Calu3 (cell line): ENCODE measurements around the gene VPS51. TPM values are rescaled to one million over a fixed set of nuclear protein-coding genes. Genes with fewer than 3 reads are reported as not detected.
A peak's percentile ranks its signal among the peaks of the same experiment; 100 is the strongest.

Source experiments
- BruUV-seq: library from RNA; stranded (reverse); fragments of 400-500 nt; replicated peaks from 2 replicates; lab custom pipeline; 2021; lab: Mats Ljungman, UMichigan
- CTCF ChIA-PET: fragments of 300-600 bp; sonication (Branson Sonifier 250); formaldehyde crosslinking; loops from one replicate; lab custom pipeline; 2022; ENCODE audit warnings: antibody characterized with exemption; lab: Charles Lee
- DNase-seq: peaks from one replicate; pipeline ENCODE4 v3.0.0; 2022
- H3K27ac Mint-ChIP-seq: one replicate; pipeline ENCODE4 v1.8.0; 2022; ENCODE audit warnings: mixed read lengths; ENCODE audit not compliant: unreplicated experiment
- H3K27me3 Mint-ChIP-seq: one replicate; pipeline ENCODE4 v1.8.0; 2022; ENCODE audit warnings: mixed read lengths; ENCODE audit not compliant: unreplicated experiment
- H3K36me3 Mint-ChIP-seq: one replicate; pipeline ENCODE4 v1.8.0; 2022; ENCODE audit warnings: mild to moderate bottlenecking, moderate library complexity, mixed read lengths; ENCODE audit not compliant: insufficient read depth, unreplicated experiment
- H3K4me1 Mint-ChIP-seq: one replicate; pipeline ENCODE4 v1.8.0; 2022; ENCODE audit warnings: mild to moderate bottlenecking, low read depth, mixed read lengths; ENCODE audit not compliant: unreplicated experiment
- H3K4me3 Mint-ChIP-seq: one replicate; pipeline ENCODE4 v1.8.0; 2022; ENCODE audit warnings: mild to moderate bottlenecking, low read depth, moderate library complexity, mixed read lengths; ENCODE audit not compliant: unreplicated experiment
- H3K9me3 Mint-ChIP-seq: one replicate; pipeline ENCODE4 v1.8.0; 2022; ENCODE audit warnings: low read depth, mixed read lengths; ENCODE audit not compliant: unreplicated experiment
- CTCF ChIP-seq: fragments of 200-600 bp; IDR thresholded peaks from one replicate; pipeline ENCODE4 v1.8.0; 2022; ENCODE audit warnings: antibody characterized with exemption; ENCODE audit not compliant: unreplicated experiment
- intact Hi-C: fragments of 100-400 bp; cut with micrococcal nuclease; formaldehyde crosslinking; loops from one replicate; pipeline ENCODE4 v1.10.0; 2022; ENCODE audit not compliant: unreplicated experiment
- total RNA-seq: library from RNA; stranded (reverse); gene quantifications from 2 replicates; pipeline ENCODE4 v1.2.3, GENCODE V29; 2022

The VPS51 gene
- total RNA-seq, 1 experiment from 2014 or later = 78.1 TPM

- H3K36me3 Mint-ChIP-seq = peaks cover 57% of the 10 kb centered on the region
- no TSS peak for BruUV-seq
- DNase-seq = no peak
- CTCF ChIA-PET = no interaction called here
- TF ChIP-seq CTCF = no peak
- H3K9me3 Mint-ChIP-seq = no peaks in the 10 kb centered on the region
- H3K27me3 Mint-ChIP-seq = no peaks in the 10 kb centered on the region
- H3K4me3 Mint-ChIP-seq = peak overlapping the region; percentile 100
- H3K27ac Mint-ChIP-seq = peak overlapping the region; percentile 97
- H3K4me1 Mint-ChIP-seq = peaks cover 32% of the 10 kb centered on the region
- intact Hi-C loops = no loop called here
These were observed 10.6 kb upstream of the VPS51 start for GRCh38 chr11:65085446-65085845.

GRCh38 chr11:65086809-65087208, 9.2 kb upstream of the VPS51 start:
- CTCF ChIA-PET = interaction anchor here (0.7 kb wide), 1 partner anchor 15 kb away, joined by 5 read pairs; no protein-coding TSS in a partner anchor

GRCh38 chr11:65087216-65087615, 8.8 kb upstream of the VPS51 start:
- no peaks in the 10 kb centered on the region for H3K9me3 Mint-ChIP-seq
- H3K36me3 Mint-ChIP-seq = peaks cover 50% of the 10 kb centered on the region
- H3K4me1 Mint-ChIP-seq = peaks cover 19% of the 10 kb centered on the region
- CTCF ChIA-PET = interaction anchor here (0.7 kb wide), 1 partner anchor 14 kb away, joined by 5 read pairs; no protein-coding TSS in a partner anchor
- DNase-seq = no peak
- no TSS peak for BruUV-seq
- no peak overlapping the region for H3K4me3 Mint-ChIP-seq
- H3K27me3 Mint-ChIP-seq = no peaks in the 10 kb centered on the region
- H3K27ac Mint-ChIP-seq = no peak overlapping the region
- no peak for TF ChIP-seq CTCF
- intact Hi-C loops = no loop called here

More at GRCh38 chr11:65086809-65087208, 9.2 kb upstream of the VPS51 start:
- TF ChIP-seq CTCF = no peak
- H3K4me1 Mint-ChIP-seq = peaks cover 23% of the 10 kb centered on the region
- no TSS peak for BruUV-seq
- peaks cover 50% of the 10 kb centered on the region for H3K36me3 Mint-ChIP-seq
- H3K27me3 Mint-ChIP-seq = no peaks in the 10 kb centered on the region
- H3K9me3 Mint-ChIP-seq = no peaks in the 10 kb centered on the region
- no peak overlapping the region for H3K4me3 Mint-ChIP-seq
- intact Hi-C loops = no loop called here
- DNase-seq = no peak
- no peak overlapping the region for H3K27ac Mint-ChIP-seq

- Mint-ChIP-seq H3K27me3 (no peaks in the 10 kb centered on the region), H3K27ac (no peak overlapping the region), H3K4me3 (no peak overlapping the region), H3K9me3 (no peaks in the 10 kb centered on the region), H3K36me3 (peaks cover 45% of the 10 kb centered on the region), H3K4me1 (peaks cover 13% of the 10 kb centered on the region)
- DNase-seq = no peak
- CTCF ChIA-PET = interaction anchor here (0.7 kb wide), 1 partner anchor 206 kb away, joined by 3 read pairs; no protein-coding TSS in a partner anchor
- BruUV-seq = no TSS peak
- no peak for TF ChIP-seq CTCF
- intact Hi-C loops = no loop called here
These were observed 8.2 kb upstream of the VPS51 start for GRCh38 chr11:65087827-65088226.
